Heart left ventricle (tissue), 16 donors: Measurements from ENCODE around the gene TRAPPC5. TPM values are rescaled to one million over a fixed set of nuclear protein-coding genes. Genes with fewer than 3 reads are reported as not detected.

Experiments used
- ATAC-seq, 4 donors: fragments of 200-7000 bp; cut with Tn5 transposase; one replicate each; pipeline ENCODE4 v1.9.1; 2020 to 2022; ENCODE audit warnings: moderate library complexity in 4 of 4, mild to moderate bottlenecking in 3 of 4, moderate number of reproducible peaks in 1 of 4
- DNase-seq, 5 donors: peaks; one replicate each; pipeline ENCODE4 v3.0.0-alpha.2; 2020
- H3K27ac ChIP-seq, 12 donors: fragments of 200-600 bp; sonication (generic) in 4 of 12; one replicate each; pipeline versions ENCODE4 v1.5.0 to v1.8.0; 2016 to 2022; ENCODE audit warnings: mild to moderate bottlenecking in 2 of 12
- H3K27me3 ChIP-seq, 9 donors: fragments of 200-600 bp; sonication (generic) in 2 of 9; one replicate each; pipeline versions ENCODE4 v1.5.1 to v1.8.0; 2016 to 2022; ENCODE audit warnings: mild to moderate bottlenecking in 3 of 9
- H3K36me3 ChIP-seq, 9 donors: fragments of 200-600 bp; sonication (generic) in 2 of 9; one replicate each; pipeline versions ENCODE4 v1.5.0 to v1.8.0; 2018 to 2022; ENCODE audit warnings: mild to moderate bottlenecking in 2 of 9
- H3K4me1 ChIP-seq, 12 donors: fragments of 200-600 bp; sonication (generic) in 4 of 12; one replicate each; pipeline versions ENCODE4 v1.5.0 to v1.8.0; 2016 to 2022; ENCODE audit warnings: mild to moderate bottlenecking in 3 of 12
- H3K4me3 ChIP-seq, 12 donors: fragments of 200-600 bp; sonication (generic) in 4 of 12; one replicate each; pipeline versions ENCODE4 v1.5.0 to v1.8.0; 2017 to 2022; ENCODE audit warnings: mild to moderate bottlenecking in 9 of 12, moderate library complexity in 4 of 12
- H3K9me3 ChIP-seq, 12 donors: fragments of 200-600 bp; sonication (generic) in 4 of 12; one replicate each; pipeline versions ENCODE4 v1.5.0 to v1.8.0; 2016 to 2022; ENCODE audit warnings: mild to moderate bottlenecking in 1 of 12
- POLR2A ChIP-seq, 2 donors: fragments of 450-650 bp; IDR thresholded peaks; one replicate each; pipeline ENCODE4 v1.6.1; 2017; ENCODE audit warnings: antibody characterized with exemption in 2 of 2, mild to moderate bottlenecking in 2 of 2, moderate library complexity in 2 of 2
- WGBS, 4 donors: extraction: QIAGEN DNeasy Blood & Tissue Kit in 2 of 4; methylation state at CpG; one replicate each; pipeline versions ENCODE4 v1.1.5 to v1.1.7; 2013 to 2018; 5-methylcytosine and 5-hydroxymethylcytosine counted together
- intact Hi-C, 10 donors: fragments of 100-400 bp; cut with DNase I; formaldehyde crosslinking; loops; one replicate each; pipeline versions ENCODE4 v1.11.1 to v1.14.2; 2022
- polyA plus RNA-seq, 2 donors: library from polyadenylated mRNA; stranded (reverse); fragments of 200-250 nt; gene quantifications; one replicate each; pipeline ENCODE4 v1.2.3, GENCODE V29; 2013
- total RNA-seq, 9 donors: library from RNA; depleted of rRNA in 2 of 9; stranded (reverse); fragments of >200 nt in 2 of 9; fragmentation: NEBNext Ultra II Directional in 3 of 9; extraction: Animal tissue kit (Norgen Biotek cat#: 25700) in 3 of 9; gene quantifications; one replicate each; pipeline versions ENCODE4 v1.1.0 to v1.2.4, GENCODE V29; 2016 to 2023
- TF ChIP-seq, protein P1 (sequence below), 12 donors: fragments of 200-600 bp; sonication (generic) in 4 of 12; IDR thresholded peaks; one replicate each; pipeline versions ENCODE4 v1.5.0 to v1.8.0; 2018 to 2022; ENCODE audit warnings: antibody characterized with exemption in 12 of 12, mild to moderate bottlenecking in 5 of 12
- donor health status: ischemic (EF 13 %, LVEDD 7.1; RV severe dilation, severe dysfunction).
- donor health status: healthy with polysubstance abuse.
- donor health status: DM: no; HTN: yes; CAD: no.
- donor health status: DM: no; HTN: no; CAD: no.
- donor health status: ischemic (EF 25% LVEDD 6.9; RV normal size, moderate dysfunction).
- donor health status: ischemic (EF 25% LVEDD 5.7; RV mildly dilated, moderate dysfunction).
- donor health status: healthy.
- donor health status: DM: yes; HTN: yes; CAD: no.
- donor health status: ischemic (EF 35%, LVEDD 5.7; RV mildly dilated, moderate dysfunction).
- donor health status: nonischemic (EF 11% LVEDD 7.7; RV severe dilation, severe dysfunction).
- donor health status: DM: yes; HTN: yes; CAD: no.
- donor health status: PGD.
- donor health status: ischemic (EF 29% LVEDD 5.4; RV normal size, mild dysfunction).
- donor health status: nonischemic (EF 23%, LVEDD 6.1; RV moderate dilation, normal function).

TRAPPC5 gene
- total and polyA plus RNA-seq, 11 donors, result 60.1 to 170 (median 96.9) TPM

DNA sequence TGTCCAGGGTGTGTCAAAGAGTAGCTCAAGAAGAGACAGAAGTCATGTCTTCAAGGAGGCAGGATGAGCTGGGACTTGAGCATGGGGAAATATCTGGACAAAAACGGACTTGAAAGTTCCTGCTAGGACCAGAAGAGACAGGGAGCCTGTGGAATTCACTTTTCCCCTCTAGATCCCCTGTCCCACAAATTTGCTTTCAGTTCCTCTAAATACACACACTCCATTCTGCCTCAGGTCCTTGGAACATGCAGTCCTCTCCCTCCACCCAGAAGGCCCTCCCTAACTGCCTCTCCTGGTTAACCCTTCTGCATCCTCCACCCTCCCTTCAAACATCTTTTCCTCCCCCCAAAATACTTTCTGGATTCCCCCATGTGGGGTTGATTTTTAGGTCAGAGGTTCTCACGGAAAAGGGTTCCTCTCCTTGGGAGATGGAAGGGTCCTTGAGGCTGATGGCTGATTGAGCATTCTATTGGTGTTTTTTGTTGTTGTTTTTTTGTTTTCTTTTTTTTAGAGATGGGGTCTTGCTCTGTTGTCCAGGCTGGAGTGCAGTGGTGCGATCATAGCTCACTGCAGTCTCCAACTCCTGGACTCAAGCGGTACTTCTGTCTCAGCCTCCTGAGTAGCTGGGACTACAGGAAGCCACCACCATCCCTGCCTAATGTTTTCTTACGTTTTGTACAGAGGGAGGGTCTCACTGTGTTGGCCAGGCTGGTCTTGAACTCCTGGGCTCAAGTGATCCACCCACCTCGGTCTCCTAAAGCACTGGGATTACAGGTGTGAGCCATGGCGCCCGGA, 18.7 kb upstream of the TRAPPC5 start:
- peaks cover 0 to 26% (median 0%) of the 10 kb centered on the region in 9 donors for H3K27me3 ChIP-seq
- 69 to 81% (median 79%) methylated on average over 8 of the region's 8 CpGs for WGBS, 4 donors

DNA sequence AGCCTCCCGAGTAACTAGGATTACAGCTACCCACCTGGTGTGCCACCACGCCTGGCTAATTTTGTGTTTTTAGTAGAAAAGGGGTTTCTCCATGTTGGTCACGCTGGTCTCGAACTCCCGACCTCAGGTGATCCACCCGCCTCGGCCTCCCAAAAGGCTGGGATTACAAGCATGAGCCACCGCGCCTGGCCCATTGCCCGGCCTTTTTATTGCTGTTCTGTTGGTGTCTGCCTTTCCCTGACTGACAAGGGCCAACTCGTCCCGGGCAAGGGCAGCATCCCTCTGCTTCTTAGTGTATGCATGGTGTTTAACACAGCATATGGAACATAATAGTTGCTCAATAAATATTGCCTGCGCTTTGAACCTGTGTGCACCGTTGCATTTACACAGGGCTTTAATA, 18.0 kb upstream of the TRAPPC5 start:
- no peak for ATAC-seq
- H3K27me3 ChIP-seq, result peaks cover 0 to 26% (median 0%) of the 10 kb centered on the region in 9 donors
- no peak for TF ChIP-seq POLR2A (IDR thresholded peaks at IDR 0.05)
- TF ChIP-seq, protein P1, sequence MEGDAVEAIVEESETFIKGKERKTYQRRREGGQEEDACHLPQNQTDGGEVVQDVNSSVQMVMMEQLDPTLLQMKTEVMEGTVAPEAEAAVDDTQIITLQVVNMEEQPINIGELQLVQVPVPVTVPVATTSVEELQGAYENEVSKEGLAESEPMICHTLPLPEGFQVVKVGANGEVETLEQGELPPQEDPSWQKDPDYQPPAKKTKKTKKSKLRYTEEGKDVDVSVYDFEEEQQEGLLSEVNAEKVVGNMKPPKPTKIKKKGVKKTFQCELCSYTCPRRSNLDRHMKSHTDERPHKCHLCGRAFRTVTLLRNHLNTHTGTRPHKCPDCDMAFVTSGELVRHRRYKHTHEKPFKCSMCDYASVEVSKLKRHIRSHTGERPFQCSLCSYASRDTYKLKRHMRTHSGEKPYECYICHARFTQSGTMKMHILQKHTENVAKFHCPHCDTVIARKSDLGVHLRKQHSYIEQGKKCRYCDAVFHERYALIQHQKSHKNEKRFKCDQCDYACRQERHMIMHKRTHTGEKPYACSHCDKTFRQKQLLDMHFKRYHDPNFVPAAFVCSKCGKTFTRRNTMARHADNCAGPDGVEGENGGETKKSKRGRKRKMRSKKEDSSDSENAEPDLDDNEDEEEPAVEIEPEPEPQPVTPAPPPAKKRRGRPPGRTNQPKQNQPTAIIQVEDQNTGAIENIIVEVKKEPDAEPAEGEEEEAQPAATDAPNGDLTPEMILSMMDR (IDR thresholded peaks at IDR 0.05), result no peak
- 86 to 90% (median 88%) methylated on average over 14 of the region's 14 CpGs for WGBS, 4 donors
- H3K27ac ChIP-seq, result no peak overlapping the region
- H3K4me1 ChIP-seq, result peaks cover 0 to 10% (median 0%) of the 10 kb centered on the region in 12 donors
- no peak overlapping the region for H3K4me3 ChIP-seq
- H3K36me3 ChIP-seq, result no peaks in the 10 kb centered on the region
- H3K9me3 ChIP-seq, result no peaks in the 10 kb centered on the region
- intact Hi-C loops, result loop anchor here in 1 of 10 donors (10.0 kb wide), 1 partner anchor 98 kb away; no protein-coding TSS in a partner anchor
- DNase-seq, result no peak

More for the DNA sequence above, 18.7 kb upstream of the TRAPPC5 start:
- TF ChIP-seq, protein P1 (IDR thresholded peaks at IDR 0.05), result no peak
- no peak for TF ChIP-seq POLR2A (IDR thresholded peaks at IDR 0.05)
- Histone ChIP-seq H3K4me3 (no peak overlapping the region), H3K27ac (no peak overlapping the region), H3K9me3 (no peaks in the 10 kb centered on the region), H3K4me1 (peaks cover 0 to 16% (median 0%) of the 10 kb centered on the region in 12 donors), H3K36me3 (no peaks in the 10 kb centered on the region)
- no peak for DNase-seq
- intact Hi-C loops, result loop anchor here in 1 of 10 donors (10.0 kb wide), 1 partner anchor 97 kb away; no protein-coding TSS in a partner anchor
- ATAC-seq, result no peak

DNA sequence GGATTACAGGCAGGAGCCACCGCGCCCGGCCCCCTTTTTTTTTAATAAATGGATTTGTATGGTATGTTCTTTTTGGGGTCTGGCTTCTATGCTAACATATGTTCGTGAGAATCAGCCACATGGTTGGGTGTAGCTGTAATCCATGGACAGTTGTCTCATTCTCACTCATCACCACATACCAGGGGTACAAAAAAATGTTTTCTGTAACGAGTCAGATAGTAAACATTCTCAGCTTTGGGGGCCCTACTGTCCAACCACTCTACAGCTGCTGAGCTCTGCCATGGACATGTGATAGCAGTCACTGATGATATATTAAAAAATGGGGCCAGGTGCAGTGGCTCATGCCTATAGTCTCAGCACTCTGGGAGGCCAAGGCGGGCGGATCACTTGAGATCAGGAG, 16.9 kb upstream of the TRAPPC5 start:
- Histone ChIP-seq H3K9me3 (no peaks in the 10 kb centered on the region), H3K4me3 (no peak overlapping the region), H3K4me1 (no peaks in the 10 kb centered on the region), H3K36me3 (no peaks in the 10 kb centered on the region), H3K27ac (no peak overlapping the region), H3K27me3 (peaks cover 0 to 28% (median 0%) of the 10 kb centered on the region in 9 donors)
- WGBS, 4 donors, result 59 to 71% (median 70%) methylated on average over 7 of the region's 7 CpGs
- intact Hi-C loops, result loop anchor here in 1 of 10 donors (10.0 kb wide), 1 partner anchor 99 kb away; no protein-coding TSS in a partner anchor
- ATAC-seq (no peak), DNase-seq (no peak)
- TF ChIP-seq POLR2A (IDR thresholded peaks at IDR 0.05), result no peak
- TF ChIP-seq, protein P1 (IDR thresholded peaks at IDR 0.05), result no peak

DNA sequence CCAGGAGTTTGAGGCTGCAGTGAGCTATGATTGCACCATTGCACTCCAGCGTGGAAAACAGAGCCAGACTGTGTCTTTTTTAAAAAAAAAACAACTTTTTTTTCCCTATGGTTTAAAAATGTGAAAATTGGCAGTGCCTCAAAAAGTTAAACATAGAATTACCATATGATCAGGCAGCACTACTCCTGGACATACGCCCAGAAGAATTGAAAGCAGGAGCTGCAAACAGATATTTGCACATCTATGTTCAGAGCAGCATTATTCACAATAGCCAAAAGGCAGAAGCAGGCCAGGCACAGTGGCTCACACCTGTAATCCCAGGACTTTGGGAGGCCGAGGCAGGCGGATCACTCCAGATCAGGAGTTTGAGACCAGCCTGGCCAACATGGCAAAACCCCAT, 15.6 kb upstream of the TRAPPC5 start:
- H3K4me1 ChIP-seq, result no peaks in the 10 kb centered on the region
- TF ChIP-seq, protein P1 (IDR thresholded peaks at IDR 0.05), result no peak
- TF ChIP-seq POLR2A (IDR thresholded peaks at IDR 0.05), result no peak
- DNase-seq (no peak), ATAC-seq (no peak)
- H3K27ac ChIP-seq, result no peak overlapping the region
- 45 to 61% (median 58%) methylated on average over 4 of the region's 4 CpGs for WGBS, 4 donors
- peaks cover 0 to 35% (median 10%) of the 10 kb centered on the region in 9 donors for H3K27me3 ChIP-seq
- H3K36me3 ChIP-seq, result no peaks in the 10 kb centered on the region
- intact Hi-C loops, result loop anchor here in 1 of 10 donors (10.0 kb wide), 1 partner anchor 100 kb away; no protein-coding TSS in a partner anchor
- no peaks in the 10 kb centered on the region for H3K9me3 ChIP-seq
- H3K4me3 ChIP-seq, result no peak overlapping the region
